ENCODE measurements around the gene EPHB1.

GRCh38 chr3:135056733-135057310 lies 261.8 kb downstream of the EPHB1 start:
- TF ChIP-seq, protein P1, sequence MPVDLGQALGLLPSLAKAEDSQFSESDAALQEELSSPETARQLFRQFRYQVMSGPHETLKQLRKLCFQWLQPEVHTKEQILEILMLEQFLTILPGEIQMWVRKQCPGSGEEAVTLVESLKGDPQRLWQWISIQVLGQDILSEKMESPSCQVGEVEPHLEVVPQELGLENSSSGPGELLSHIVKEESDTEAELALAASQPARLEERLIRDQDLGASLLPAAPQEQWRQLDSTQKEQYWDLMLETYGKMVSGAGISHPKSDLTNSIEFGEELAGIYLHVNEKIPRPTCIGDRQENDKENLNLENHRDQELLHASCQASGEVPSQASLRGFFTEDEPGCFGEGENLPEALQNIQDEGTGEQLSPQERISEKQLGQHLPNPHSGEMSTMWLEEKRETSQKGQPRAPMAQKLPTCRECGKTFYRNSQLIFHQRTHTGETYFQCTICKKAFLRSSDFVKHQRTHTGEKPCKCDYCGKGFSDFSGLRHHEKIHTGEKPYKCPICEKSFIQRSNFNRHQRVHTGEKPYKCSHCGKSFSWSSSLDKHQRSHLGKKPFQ (CRISPR knock-in tag; IDR thresholded peaks at IDR 0.05; ENCODE audit: insufficient replicate concordance), result no peak
- TF ChIP-seq MAFK (conservative IDR thresholded peaks at IDR 0.05 in 1 of 2, IDR thresholded peaks at IDR 0.05 in 1 of 2; ENCODE audit: low read length in 2 of 2), result no peak
- TF ChIP-seq RBM39 (IDR thresholded peaks at IDR 0.05; ENCODE audit: low read depth, low read length, poor library complexity, severe bottlenecking), result no peak
- TF ChIP-seq, protein P2, sequence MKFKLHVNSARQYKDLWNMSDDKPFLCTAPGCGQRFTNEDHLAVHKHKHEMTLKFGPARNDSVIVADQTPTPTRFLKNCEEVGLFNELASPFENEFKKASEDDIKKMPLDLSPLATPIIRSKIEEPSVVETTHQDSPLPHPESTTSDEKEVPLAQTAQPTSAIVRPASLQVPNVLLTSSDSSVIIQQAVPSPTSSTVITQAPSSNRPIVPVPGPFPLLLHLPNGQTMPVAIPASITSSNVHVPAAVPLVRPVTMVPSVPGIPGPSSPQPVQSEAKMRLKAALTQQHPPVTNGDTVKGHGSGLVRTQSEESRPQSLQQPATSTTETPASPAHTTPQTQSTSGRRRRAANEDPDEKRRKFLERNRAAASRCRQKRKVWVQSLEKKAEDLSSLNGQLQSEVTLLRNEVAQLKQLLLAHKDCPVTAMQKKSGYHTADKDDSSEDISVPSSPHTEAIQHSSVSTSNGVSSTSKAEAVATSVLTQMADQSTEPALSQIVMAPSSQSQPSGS (CRISPR knock-in tag; IDR thresholded peaks at IDR 0.05), result no peak
- no peak for TF ChIP-seq POLR2A (IDR thresholded peaks at IDR 0.05; ENCODE audit: insufficient read depth in 1 of 2, low read depth in 2 of 2, low read length in 2 of 2)
- no peak for TF ChIP-seq GABPA (IDR thresholded peaks at IDR 0.05; ENCODE audit: low read depth, low read length)
- no peak for TF ChIP-seq GABPA (CRISPR knock-in tag; IDR thresholded peaks at IDR 0.05; ENCODE audit: low read depth)
- no peak for TF ChIP-seq SP1 (IDR thresholded peaks at IDR 0.05)
- no peak for TF ChIP-seq SP1 (CRISPR knock-in tag; IDR thresholded peaks at IDR 0.05)
- no peak for TF ChIP-seq CTCF (CRISPR knock-in tag; IDR thresholded peaks at IDR 0.05)
- no peak for TF ChIP-seq HDAC2 (CRISPR knock-in tag; IDR thresholded peaks at IDR 0.05)
- no peak for TF ChIP-seq KLF6 (CRISPR knock-in tag; IDR thresholded peaks at IDR 0.05)
- TF ChIP-seq ZNF274 (CRISPR knock-in tag; IDR thresholded peaks at IDR 0.05), result no peak
- TF ChIP-seq, protein P3, sequence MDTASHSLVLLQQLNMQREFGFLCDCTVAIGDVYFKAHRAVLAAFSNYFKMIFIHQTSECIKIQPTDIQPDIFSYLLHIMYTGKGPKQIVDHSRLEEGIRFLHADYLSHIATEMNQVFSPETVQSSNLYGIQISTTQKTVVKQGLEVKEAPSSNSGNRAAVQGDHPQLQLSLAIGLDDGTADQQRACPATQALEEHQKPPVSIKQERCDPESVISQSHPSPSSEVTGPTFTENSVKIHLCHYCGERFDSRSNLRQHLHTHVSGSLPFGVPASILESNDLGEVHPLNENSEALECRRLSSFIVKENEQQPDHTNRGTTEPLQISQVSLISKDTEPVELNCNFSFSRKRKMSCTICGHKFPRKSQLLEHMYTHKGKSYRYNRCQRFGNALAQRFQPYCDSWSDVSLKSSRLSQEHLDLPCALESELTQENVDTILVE (CRISPR knock-in tag; IDR thresholded peaks at IDR 0.05), result no peak
